Suprapubic skin (tissue), 4 donors: Measurements from ENCODE around the gene KLF9.

Source experiments
- CTCF ChIP-seq, 2 donors: fragments of 200-600 bp in 1 of 2; fragments of 450-650 bp in 1 of 2; sonication (generic) in 1 of 2; IDR thresholded peaks; one replicate each; pipeline ENCODE4 v1.5.1; 2016 to 2019; ENCODE audit warnings: antibody characterized with exemption in 2 of 2, mild to moderate bottlenecking in 1 of 2, moderate library complexity in 1 of 2
- EP300 ChIP-seq: sonication (generic); formaldehyde crosslinking; IDR thresholded peaks from one replicate; pipeline ENCODE4 v1.6.1; 2017; ENCODE audit warnings: antibody characterized with exemption
- POLR2A ChIP-seq, 2 donors: fragments of 450-650 bp; IDR thresholded peaks; one replicate each; pipeline ENCODE4 v1.6.1; 2017; ENCODE audit warnings: antibody characterized with exemption in 2 of 2, mild to moderate bottlenecking in 2 of 2, moderate library complexity in 2 of 2
- POLR2AphosphoS5 ChIP-seq, 3 donors: sonication (generic); formaldehyde crosslinking; IDR thresholded peaks; one replicate each; pipeline ENCODE4 v1.6.1; 2017; ENCODE audit warnings: antibody characterized with exemption in 3 of 3

DNA sequence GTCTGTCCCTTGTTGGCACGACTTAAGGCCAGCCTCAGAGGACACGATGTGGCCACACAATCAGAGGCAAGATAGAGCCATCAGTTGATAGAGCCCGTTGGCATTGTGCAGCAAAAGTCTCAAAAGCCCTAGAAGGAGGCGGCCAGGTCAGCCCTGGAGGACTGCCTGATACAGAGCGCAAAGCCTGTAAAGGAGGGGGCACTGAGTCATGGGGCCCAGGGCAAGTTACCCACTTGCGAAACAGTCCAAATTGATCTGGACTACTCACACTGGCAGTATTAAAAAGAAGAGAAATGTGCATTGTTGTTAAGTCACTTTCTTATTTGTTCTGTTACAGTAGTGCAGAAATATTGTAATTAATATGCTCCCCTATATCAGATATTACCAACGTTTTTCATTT is 51.5 kb downstream of the KLF9 start:
- no peak for TF ChIP-seq POLR2A (IDR thresholded peaks at IDR 0.05)
- TF ChIP-seq CTCF (IDR thresholded peaks at IDR 0.05), result no peak
- TF ChIP-seq POLR2AphosphoS5 (IDR thresholded peaks at IDR 0.05), result no peak
- no peak for TF ChIP-seq EP300
